Measurements from ENCODE around the gene SLCO4A1.

The SLCO4A1 gene, protein sequence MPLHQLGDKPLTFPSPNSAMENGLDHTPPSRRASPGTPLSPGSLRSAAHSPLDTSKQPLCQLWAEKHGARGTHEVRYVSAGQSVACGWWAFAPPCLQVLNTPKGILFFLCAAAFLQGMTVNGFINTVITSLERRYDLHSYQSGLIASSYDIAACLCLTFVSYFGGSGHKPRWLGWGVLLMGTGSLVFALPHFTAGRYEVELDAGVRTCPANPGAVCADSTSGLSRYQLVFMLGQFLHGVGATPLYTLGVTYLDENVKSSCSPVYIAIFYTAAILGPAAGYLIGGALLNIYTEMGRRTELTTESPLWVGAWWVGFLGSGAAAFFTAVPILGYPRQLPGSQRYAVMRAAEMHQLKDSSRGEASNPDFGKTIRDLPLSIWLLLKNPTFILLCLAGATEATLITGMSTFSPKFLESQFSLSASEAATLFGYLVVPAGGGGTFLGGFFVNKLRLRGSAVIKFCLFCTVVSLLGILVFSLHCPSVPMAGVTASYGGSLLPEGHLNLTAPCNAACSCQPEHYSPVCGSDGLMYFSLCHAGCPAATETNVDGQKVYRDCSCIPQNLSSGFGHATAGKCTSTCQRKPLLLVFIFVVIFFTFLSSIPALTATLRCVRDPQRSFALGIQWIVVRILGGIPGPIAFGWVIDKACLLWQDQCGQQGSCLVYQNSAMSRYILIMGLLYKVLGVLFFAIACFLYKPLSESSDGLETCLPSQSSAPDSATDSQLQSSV

DNA sequence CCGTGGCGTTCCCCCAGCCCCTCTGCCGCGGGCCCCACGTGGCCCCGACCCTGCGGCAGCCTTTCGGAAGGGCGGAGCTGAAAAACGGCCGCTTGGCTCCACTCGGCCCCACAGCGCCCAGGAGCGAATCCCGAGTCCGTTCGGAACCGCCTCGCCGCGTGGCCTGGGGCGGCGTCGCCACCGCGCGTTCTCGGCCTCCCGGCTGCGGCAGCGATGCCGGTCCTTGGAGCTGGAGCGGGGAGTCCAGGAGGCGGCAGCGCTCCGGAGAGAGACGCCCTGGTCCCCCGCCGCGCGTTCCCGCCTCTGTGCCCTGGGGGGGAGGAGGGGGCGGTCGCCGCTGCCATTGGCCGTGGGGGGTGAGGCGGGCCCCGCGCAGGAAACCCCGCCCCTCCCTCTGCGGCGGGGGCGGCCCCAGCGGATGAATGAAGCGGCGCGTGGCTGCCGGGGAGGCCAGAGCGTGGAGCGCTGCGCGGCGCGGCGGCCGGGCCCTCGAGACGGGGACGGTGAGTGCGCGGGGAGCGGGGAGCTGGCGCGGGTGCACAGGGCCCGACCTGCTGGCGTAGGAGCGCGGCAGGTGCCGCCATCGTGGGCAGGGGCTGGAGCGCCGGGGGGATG lies at the start of gene SLCO4A1:
Gene SLCO4A1 (plus strand): TSS at position 453 of the 615 bp plus-strand sequence. CDS start 13,952 bp downstream, outside the sequence.
- peak; percentile 72 to 88 (median 74) for DNase-seq (ENCODE audit: low read depth in 3 of 3)

DNA sequence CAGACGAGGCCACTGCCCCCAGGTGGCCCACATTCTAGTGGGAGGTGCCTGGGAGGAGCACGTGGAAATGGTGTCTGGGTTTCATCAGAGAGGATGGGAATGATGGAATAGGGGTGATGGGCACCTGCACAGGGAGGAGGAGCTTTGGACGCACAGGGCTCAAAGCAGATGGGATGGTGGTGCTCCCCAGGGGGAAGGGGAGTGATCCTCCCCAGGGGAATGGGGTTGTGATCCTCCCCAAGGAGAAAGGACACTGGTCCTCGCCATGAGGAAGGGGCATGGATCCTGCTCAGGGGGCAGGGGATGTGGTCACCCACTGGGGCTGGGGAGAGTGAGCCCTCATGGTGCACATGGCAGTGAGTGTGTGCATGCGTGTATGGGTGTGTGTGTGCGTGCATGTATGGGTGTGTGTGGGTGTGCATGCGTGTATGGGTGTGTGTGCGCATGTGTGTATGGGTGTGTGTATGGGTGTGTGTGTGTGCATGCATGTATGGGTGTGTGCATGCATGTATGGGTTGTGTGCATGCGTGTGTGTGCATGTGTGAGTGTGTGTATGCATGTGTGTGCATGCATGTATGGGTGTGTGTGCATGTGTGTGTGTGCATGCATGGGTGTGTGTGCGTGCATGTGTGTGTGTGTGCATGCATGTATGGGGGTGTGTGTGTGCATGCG lies 49.7 kb upstream of the SLCO4A1 start:
- DNase-seq (ENCODE audit: low read depth in 3 of 3), result no peak

DNA sequence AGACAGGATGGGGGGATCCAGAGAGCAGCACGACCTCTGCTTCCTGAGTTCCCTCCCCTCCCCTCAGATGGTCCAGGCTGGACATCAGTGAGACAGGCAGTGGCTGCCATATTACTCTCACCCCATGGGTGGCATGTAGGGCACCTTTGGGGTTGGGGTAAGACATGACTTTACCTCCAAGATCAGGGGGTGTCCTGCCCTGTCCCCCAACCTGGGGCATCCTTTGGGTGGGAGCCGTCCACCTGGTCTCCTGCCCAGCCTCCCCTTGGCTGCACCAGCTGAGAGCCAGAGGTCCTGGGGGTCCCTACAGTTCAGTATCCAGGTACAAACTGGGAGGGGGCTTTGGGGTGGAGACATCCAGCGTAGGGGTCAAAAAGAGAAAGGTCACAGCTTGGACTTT lies 48.7 kb upstream of the SLCO4A1 start:
- DNase-seq (ENCODE audit: low read depth in 3 of 3), result no peak

DNA sequence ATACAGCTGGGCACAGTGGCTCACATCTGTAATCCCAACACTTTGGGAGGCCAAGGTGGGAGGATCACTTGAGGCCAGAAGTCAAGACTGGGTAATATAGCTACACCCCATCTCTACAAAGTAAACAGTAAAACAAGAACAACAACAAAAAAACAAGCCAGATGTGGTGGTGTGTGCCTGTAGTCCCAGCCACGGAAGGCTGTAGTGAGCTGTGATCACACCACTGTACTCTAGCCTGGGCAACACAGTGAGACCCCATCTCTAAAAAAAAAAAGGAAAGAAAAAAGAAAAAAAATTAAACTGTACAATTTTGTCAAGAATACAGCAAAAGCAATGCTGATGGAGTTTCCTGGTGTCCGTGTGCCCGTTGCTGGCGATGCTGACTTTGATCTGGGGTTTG lies 47.2 kb upstream of the SLCO4A1 start:
- DNase-seq (ENCODE audit: low read depth in 3 of 3), result no peak

DNA sequence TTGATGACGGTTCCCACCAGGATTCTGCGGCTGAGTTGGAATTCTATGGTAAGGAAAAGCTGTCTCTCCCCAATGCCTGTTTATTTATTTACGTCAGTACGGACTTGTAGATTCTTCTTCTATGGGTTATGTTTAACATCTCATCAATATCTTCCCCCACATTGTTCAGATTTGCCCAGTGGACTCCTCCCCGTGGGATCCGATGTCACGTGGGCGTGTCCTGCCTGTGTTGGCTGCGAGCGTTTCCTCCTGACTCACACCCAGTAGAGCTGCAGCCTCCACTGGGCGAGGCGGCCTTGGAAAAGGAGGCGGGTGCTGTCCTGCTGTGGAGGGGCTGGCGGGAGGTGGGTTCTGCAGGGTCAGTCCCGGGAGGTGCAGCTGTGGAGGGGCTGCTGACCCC lies 46.8 kb upstream of the SLCO4A1 start:
- no peak for DNase-seq (ENCODE audit: low read depth in 3 of 3)

DNA sequence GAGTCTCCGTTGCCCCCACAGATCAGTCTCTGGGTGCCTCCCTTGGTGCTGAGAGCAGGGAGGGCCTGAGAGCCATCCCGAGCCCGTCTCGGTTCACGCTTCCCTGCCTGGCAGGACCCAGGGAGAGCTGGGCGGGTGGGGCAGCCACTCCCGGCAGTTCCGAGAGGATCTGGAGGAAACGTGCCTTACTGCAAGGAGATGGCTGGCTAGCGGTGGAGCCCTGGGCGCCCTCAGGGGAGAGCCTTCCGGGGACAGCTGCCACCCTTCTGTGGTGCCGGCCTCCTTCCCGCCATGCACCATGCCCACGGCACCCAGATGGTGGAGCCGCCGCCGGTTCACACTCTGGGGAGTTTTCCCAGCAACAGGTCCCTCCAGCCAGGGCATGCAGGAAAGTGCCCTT lies 45.8 kb upstream of the SLCO4A1 start:
- no peak for DNase-seq (ENCODE audit: low read depth in 3 of 3)

DNA sequence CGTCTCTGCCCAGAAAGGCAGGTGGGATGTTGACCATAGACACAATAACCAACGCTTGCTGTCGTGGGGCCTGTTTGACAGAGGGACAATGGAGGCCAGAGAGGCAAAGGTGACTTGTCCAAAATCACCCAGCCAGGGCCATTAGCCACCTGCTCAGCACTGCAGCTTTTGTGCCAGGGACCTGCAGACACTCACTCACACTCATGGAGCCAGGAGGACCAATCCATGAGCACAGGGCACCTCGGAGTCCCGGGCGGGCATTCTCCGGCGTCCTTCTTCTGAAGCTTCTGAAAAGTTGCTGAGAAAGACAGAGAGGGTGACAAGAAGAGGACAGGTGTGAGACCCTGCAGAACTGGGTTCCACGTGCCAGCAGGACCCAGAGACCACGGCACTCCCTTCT lies 45.4 kb upstream of the SLCO4A1 start:
- no peak for DNase-seq (ENCODE audit: low read depth in 3 of 3)

DNA sequence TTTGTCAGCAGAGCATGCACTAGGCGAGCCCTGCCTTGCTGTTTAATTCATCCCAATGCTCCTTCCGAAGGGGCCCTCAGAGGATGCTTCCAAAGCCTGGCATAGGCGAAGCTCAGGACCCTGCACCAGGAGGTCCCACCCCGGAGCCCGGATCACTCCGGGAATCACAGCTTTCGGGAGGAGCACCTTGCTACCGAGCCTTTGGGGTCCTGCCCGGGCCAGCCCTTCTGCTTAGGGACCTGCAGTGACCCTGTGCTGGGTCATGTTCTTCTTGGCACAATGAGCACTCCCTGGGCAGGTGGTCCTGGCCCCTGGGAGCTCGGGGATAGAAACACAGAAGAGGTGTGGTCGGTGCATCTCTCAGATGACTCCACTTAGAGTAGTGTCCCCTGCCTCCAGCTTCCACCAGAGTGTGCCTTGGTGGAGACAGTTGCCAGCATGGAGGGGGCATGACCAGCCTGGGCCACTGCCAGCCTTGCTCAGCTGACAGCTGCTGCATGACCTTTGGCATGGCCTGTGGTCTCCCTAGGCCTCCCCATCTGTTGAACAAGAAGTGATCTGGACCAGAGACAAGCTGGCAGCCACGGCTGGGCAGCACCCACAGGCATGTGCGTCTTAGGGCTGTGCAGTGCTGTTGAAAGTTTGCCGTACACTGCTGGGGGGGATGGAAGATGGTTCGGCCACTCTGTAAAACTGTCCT lies 44.7 kb upstream of the SLCO4A1 start:
- DNase-seq (ENCODE audit: low read depth in 3 of 3), result no peak

DNA sequence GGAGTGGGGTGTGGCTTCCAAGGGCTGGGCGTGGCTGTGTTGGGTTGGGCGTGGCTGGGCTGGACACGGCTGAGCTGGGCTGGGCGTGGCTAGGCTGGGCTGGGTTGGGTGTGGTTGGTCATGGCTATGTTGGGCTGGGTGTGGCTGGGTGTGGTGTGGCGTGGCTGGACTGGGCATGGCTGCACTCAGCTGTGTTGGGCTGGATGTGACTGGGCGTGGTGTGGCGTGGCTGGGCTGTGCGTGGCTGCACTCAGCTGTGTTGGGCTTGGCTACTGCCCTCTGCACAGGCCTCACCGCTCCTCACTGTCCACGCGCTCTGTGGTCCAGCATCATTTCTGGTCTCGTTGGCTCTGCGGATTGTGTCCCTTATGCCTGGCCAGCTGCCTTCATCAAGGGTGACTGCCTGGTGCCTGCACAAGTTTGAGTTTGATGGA lies 43.5 kb upstream of the SLCO4A1 start:
- DNase-seq (ENCODE audit: low read depth in 3 of 3), result no peak

DNA sequence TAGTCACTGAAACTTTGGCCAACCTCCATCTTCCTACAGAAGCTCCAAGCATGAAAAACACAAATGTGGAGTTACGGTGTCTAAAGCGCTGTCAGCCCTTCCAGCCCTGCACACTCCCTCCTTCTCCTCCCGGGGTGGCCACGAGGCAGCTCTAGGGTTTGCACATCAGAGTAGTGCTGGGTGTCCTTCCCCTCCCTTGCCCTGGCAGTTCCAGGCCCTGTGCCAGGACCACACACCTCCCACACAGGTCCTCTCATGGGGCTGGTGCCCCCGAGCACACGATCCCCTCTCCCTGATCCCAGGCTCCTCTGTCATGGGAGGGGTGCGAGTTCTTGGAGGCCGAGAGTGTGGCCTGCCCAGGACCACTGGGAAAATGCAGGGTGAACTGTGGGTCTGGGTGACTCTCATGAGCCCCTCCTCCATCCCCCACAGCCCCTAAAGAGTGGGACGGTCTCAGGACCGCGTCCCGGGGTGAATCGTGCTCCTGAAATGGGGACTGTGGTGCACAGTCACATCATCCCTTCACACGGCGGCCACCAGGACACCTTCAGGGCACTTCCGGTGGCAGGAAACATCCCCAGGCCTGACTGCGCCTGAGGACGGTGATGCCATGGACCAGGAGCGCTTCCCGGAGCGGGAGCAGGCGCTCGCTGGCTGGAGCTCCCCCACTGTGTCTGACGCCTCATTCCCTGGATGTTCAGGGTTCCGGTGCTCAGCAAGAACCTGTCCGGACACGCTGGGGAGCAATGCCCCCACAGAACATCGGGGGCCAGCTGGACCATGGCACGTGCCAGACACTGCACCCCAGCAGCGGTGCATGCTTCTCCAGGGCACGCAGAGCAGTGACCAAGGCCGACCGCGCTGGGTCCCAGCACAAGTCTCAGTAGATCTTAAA lies 42.8 kb upstream of the SLCO4A1 start:
- DNase-seq (ENCODE audit: low read depth in 3 of 3), result no peak

DNA sequence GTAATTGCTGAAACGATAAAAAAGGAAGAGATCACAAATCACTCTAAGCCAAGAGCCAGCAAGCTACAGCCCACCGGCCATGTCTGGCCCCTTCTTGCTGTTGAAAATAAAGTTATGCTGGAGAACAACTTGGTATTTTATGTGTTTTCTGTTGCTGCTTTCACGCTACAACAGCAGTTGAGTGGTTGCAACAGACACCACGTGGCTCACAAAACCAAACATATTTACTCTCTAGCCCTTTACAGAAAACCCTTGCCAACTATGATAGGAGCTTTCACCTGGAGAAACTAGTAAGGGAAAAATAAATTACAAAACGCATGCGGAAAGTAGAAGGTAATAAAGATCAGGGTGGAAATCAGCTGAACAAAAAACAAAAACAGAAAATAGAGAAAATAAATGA lies 41.1 kb upstream of the SLCO4A1 start:
- DNase-seq (ENCODE audit: low read depth in 3 of 3), result no peak

DNA sequence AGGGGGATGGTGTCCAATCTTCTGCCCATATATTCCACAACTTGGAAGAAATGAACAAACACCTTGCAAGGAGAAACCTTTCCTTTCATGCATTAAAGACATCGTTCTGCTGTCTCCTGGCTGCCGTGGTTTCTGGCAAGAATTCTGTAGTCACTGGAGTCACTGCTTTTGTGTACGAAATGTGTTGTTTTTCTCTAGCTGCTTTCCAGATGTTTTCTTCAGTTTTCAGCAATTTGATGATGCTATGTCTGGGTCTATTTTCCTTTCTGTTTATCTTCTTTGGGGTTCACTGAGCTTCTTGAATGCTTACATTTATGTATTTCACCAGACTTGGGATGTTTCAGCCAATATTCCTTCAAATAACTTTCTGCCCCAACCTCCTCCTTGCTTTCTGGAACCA lies 40.6 kb upstream of the SLCO4A1 start:
- DNase-seq (ENCODE audit: low read depth in 3 of 3), result no peak

DNA sequence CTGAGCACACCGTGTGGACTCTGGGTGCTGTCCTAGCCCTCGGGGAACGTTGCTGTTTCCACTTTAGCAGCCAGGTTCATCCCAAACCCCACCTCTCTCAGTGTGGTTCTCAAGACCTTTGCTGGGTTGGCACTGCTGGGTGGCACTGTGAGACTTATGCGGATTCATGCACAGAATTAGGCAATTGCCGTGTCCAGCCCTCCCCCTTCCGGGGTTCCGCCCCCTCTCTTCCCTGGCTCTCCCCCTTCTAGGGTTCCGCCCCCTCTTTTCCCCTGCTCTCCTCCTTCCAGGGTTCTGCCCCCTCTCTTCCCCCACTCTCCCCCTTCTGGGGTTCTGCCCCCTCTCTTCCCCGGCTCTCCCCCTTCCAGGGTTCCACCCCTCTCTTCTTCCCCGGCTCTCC lies 39.8 kb upstream of the SLCO4A1 start:
- peak in 1 of 3 experiments; percentile 35 for DNase-seq (ENCODE audit: low read depth in 3 of 3)

DNA sequence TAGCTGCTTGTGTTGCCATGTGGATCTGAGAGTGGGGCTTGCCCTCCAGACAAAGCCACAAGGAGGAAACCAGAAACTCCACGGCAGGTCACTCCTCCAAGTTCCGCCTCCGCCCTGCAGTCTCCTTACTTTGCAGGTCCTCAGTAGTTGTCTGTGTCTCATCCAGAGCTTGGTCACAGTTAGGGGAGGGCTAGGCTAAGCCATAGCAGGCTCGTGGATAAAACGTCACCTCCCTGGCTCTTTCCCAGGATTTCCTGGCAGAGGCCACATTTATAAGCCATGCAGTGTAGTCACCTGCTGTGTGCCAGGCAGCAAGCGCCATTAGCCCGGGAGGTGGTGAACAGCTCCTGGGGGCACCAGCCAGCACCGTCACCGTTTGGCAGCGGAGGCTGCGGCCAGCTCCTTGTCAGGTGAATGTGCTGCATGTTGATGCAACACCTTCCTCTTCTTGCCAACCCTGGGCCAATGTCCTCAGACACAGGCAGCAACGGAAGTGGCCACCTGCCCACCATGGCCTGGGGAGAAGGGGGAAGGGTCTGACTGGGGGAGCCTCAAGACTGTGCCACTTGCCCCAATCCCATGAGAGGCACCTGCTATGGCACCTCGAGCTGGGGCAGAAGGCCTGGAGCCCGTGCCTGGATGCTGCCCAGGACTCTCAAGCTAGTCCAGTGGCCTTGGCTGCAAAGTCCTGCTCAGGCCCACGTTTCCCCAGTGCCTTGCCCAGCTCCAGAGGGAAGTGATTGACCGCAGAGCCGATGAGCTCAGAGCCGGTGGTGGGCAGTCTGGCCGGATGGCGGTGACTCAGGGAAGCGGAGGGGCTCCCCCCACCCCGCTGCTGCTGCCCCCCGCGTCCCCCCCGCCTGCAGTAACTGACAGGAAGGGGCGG lies 39.0 kb upstream of the SLCO4A1 start:
- DNase-seq (ENCODE audit: low read depth in 3 of 3), result peak in 1 of 3 experiments; percentile 39

DNA sequence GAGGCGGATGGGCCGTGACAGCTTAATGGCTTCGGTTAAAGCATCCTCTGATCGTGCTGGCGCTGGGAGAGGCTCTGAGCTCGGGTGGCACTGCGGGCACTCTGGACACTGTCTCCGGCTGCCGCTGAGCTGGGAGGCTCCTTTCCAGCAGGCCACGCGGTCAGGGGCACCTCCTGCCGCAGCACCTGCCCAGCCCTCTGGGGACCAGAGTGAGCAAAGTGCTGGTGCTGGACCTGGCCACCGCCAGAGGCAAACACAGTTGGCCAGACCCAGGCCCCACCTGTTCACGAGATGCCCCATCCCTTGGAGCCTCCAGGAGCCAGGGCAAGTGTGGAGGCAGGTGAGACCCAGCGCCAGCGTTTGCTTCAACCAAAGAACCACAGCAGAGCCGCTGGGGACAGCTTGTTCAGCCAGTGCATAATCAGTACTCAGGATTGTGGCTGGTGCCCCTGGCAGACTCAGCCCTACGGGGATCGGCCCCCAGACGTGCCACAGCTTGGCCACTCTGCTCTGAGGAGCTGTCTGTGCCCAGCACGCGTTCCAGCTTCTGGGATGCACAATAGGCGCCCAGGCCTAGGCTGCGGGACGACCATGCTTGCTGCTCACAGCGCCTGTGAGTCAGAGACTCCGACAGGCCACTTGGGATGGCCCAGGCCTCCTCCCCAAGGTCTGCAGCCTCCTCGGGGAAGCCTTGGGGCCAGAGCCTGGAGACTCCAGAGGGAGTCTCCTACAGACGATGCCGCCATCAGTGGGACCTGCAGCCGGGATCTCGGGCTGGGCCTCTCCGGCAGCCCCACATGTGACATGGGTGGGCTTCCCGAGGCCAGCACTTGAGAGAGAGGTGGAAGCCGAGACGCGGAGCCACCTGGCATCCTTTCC lies 38.2 kb upstream of the SLCO4A1 start:
- no peak for DNase-seq (ENCODE audit: low read depth in 3 of 3)

DNA sequence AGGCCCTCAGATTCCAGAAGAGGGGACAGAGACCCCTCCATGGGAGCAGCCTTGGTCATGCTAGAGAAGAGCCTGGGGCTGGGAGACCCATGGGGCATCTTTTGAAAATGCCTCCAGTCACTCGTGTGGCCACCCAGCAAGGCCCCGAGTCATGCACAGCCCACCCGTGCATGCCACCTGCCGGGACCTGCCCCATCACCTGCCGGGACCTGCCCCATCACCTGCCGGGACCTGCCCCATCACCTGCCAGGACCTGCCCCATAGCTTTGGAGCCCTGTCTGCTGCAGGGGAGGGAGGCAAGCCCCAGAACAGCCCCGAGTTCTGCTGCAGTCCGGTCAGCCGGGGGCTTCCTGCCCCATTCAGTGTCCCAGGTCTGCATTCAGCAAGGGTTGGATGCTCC lies 37.5 kb upstream of the SLCO4A1 start:
- DNase-seq (ENCODE audit: low read depth in 3 of 3), result no peak

DNA sequence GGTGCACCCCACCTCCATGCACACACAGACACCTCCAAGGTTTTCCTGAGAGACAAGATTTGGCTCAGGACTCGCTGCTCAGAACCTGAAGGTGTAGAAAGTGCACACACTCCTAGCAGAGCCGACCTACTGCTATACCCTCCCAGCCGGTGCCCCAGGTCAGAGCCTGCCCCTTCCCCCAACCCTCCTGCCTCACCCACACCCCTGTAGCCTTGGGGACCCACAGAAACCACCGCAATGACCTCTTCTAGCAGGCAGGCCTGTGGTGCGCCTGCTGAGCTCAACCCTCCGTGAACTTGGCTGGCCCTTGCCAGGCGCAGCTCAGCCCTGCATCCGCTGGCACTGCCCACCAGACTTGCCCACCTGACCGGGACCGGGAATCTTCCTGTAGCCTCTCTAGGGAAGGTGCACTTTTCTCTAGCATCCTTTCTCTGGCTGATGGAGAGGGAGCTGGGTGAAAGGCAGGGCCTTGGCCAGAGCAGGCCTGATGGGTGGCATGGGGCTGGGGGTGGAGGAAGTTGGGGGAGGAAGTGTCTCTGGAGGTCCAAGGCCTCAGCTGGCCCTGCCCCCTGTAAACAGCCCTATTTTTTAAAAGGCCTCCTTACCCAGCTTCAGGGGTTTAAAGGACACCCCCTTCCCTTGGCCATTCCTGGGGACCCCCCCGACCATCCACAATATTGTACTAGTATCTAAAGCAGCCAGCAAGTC lies 36.9 kb upstream of the SLCO4A1 start:
- no peak for DNase-seq (ENCODE audit: low read depth in 3 of 3)

DNA sequence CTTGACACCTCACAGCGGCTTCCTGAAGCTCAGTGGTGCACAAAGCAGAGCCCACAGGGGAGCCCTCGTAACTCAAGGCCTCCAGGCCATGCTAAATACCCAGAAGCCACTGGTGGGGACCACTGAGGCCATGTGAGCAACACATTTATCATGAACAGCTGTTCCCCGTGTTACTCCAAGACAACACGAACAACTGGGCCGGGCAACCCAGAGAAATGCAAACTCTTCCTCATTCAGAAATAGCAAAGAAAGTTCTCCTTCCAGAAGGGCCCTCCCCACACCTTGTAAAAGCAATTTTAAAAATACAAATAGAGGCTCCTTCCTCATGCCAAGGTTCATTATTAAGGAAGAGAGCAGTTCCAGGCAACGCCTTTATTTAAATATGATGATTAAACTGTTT lies 36.3 kb upstream of the SLCO4A1 start:
- DNase-seq (ENCODE audit: low read depth in 3 of 3), result no peak
